ENCODE data around the gene C2CD4A. TPM values are rescaled to one million over a fixed set of nuclear protein-coding genes. Genes with fewer than 3 reads are reported as not detected.
"Not testable (repeated sequence)": the region's sequence is repeated elsewhere in the genome, so short reads cannot be mapped to it uniquely, and the experiment has no call there.

C2CD4A gene, protein sequence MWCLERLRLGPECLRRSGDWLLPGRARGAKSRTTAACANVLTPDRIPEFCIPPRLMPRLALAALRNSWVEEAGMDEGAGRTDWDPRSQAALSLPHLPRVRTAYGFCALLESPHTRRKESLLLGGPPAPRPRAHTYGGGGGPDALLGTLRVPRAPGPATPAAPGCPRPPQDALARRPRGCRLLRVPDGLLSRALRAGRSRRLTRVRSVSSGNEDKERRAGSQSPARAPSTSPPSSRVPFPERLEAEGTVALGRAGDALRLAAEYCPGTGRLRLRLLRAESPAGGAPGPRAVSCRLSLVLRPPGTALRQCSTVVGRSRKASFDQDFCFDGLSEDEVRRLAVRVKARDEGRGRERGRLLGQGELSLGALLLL
- not detected in 2 replicates for total RNA-seq

DNA sequence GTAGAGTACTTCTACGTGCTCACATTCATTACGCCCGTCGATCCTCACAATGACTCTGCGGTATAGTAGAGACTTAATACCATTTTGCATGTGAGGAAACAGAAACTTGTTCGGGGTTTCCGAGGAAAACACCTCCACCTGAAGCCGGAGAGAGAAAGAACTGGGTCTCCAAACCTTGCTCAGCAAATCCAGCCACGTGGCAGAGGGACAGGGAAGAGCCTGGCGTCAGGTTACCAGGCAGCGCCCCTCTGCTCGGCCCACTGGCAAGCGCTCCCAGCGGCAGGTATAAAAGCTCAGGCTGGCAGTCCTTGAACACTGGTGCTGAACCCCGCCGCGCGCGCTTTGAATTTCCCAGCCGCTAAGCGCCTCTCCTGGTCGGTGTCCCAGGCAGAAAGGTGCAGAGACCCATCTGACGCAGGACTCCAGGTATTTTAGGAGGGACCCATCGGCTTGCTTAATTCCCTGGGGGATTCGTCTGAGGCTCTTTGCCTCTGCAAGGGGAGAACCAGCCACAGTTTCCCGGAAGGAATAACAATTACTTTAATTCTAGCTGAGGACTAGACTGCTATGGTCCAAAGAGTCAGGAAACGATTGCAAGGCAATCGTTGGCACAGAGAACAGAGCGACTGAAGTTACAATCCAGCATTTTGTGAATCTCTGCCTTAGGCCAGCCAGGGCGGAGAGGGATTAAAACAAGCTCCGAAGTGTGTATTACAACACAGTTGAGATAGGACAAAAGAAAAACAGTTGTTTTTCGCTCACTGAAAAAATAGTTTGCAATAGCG, at the start of gene C2CD4A:
C2CD4A (plus strand) TSS at position 315 of the 785 bp plus-strand sequence. CDS start 637 bp downstream, outside the sequence.
- intact Hi-C loops (cut with micrococcal nuclease): loop anchor here (1.0 kb wide), 1 partner anchor 8 kb away; no protein-coding TSS in a partner anchor

DNA sequence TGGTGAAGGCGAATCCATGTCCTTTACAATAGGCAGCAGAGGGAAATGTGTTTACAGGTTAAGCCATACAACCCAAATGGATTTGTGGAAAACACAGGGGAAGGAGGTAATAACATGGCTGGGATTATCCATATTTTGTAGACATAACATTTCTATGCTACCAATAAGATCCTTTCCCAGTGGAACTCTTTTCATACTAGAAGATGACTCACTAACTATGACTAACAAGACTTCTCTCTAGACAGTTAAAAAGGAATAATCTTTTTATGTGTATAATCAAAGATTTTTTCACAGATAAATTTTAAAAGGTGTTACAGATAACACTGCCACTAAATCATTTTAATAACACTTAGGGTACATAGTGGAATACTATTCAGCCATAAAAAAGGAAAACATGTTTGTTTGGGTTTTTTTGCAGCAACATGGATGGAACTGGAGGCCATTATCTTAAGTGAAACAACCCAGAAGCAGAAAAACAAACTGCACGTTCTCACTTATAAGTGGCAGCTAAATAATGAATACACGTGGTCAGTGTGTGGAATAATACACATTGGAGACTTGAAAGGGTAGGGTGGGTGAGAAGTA, 46.1 kb upstream of the C2CD4A start:
- intact Hi-C loops (cut with micrococcal nuclease): no loop called here

DNA sequence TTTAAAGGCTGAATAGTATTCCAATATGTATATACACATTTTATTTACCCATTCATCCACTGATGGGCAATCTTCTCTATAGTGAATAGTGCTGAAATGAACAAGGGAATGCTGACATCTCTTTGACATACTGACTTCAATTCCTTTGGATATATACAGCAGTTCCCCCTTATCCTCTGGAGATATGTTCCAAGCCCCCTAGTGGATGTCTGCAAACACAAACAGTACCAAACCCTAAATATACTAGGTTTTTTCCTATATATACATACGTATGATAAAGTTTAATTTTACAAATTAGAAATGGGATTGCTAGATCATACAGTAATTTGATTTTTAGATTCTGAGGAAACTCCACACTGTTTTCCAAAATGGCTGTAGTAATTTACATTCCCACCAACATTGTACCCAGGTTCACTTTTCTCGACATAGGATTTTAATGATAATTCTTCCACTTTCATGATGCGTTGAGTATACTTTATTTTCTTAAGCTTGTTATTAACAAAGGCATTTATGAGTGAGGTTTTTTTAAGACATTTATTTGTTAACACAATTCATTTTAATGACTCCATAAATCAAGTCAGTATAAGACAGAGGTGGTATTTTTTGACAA, 44.7 kb upstream of the C2CD4A start:
- intact Hi-C loops (cut with micrococcal nuclease): no loop called here

DNA sequence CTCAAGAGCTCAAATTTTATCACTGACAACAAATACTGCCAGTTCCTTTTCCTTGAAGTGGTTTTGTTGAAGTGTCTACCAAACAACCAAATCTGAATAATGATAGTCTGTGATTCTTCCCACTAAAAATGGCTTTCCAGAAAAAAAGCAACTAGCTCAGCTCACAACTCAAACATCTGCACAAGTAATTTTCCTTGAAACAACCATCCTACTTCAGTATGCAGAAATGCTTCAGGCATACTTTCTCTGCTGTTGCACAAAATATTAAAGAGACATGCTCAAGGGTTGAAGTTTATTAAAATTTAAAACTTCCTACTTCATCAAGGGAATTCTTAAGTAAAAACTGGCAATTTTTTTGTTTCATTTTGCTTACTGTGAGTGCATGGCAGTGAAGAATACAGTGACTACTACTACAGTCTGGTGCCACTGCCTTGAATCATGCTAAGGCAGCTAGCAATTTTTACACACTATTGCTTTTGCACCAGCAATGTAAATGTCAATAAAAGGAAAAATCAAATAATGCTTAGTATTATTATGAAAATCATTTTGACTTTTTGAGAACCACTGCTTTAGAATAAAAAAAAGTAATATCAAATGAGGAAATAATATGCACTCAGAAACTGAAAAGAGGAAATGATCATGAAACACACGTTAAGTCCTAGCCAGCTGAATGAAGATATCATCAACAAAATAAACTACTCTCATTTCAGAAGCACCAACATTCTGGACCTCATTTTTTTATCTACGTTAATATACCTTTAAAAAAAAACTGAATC, 40.1 kb upstream of the C2CD4A start:
- intact Hi-C loops (cut with micrococcal nuclease): no loop called here

DNA sequence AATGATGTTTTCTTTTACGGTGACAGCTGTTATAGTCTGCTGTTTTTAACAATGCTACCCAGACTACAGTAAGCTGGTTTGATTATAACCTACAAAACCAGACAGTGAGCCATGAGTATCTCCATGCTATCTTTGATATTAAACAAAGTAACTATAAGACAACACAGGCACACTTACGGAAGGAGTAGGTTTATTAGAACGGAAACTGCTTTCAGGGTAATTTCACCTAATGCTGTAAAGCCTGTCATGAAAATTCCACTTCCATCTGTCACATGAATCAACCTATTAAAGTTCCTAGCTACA, 39.6 kb upstream of the C2CD4A start:
- intact Hi-C loops (cut with micrococcal nuclease): no loop called here

DNA sequence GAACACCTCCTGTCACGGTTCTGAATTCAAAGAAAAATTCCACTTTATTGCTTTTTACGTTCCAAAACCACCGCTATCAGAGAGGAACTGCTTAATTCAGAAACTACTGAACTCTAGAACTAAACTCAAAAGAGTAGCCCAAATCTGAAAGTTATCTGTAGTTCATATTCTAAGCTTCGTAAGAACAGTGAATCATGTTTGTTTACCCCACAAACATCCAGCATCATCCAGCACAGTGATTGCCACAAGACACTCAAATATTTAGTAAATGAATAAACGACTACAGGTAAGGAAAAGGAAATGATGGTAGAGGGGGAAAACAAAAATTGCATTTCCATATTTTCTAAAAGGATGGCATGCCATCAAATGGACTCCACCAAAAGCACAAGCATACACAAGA, 38.9 kb upstream of the C2CD4A start:
- intact Hi-C loops (cut with micrococcal nuclease): no loop called here

DNA sequence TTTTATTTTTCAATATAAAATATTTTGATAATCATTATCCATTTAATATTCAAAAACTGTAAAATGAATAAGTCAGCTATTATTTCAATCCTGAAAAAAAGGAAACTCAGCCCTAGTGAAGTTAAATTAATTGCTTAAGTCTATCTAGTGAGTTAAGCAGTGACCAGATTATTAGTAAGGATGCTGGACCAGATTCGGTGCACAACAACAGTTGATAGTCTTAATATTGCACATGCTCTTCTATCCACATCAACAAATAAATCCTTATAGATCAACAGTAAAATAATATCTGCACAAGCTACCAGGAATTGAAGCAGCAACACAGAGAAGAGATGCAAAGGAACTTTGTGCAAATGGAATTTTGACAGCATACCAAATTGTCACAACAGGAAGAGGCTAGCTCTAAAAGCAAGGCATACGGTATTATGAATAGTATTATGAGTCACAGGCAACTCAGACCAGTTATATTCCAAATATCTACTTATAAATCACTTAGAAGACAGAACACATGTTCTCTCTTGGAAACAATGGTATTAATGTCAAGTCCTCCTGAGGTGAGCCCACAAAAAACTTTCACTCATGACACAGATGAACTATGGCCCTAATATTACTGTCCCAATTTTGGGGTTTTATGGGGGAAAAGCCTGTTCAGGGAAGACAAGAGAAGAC, 31.4 kb upstream of the C2CD4A start:
- intact Hi-C loops (cut with micrococcal nuclease): no loop called here

DNA sequence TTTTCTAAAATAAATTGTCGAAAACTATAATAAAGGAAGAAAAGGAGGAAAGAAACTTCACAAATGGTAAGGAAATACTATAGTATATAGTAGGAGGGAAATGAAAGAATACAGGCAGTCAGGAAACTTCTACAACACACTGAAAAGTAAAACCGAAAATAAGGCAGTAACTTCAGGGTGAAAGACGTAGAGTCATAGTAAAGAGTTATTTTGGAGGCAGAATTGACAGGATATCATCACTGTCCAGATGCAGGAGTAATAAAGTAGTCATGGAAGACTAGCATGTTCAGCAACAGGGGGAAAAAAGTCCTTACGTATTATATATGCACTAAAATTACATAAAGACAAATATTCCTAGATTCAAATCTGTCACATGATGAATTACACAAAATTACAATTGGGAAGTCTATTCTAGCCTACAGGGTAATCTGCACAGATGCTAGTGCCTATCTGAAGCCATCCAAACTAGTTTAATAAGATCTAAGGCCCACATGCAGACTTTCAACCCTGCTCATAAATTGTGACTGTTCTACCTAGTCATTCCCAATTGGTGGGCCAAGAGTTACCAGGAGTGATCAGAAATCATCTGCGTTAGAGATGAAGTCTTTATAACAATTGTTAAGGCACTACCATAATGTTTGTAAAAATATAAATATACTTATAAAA, 20.6 kb upstream of the C2CD4A start:
- intact Hi-C loops (cut with micrococcal nuclease): loop anchor here (1.0 kb wide), 1 partner anchor 13 kb away; no protein-coding TSS in a partner anchor

DNA sequence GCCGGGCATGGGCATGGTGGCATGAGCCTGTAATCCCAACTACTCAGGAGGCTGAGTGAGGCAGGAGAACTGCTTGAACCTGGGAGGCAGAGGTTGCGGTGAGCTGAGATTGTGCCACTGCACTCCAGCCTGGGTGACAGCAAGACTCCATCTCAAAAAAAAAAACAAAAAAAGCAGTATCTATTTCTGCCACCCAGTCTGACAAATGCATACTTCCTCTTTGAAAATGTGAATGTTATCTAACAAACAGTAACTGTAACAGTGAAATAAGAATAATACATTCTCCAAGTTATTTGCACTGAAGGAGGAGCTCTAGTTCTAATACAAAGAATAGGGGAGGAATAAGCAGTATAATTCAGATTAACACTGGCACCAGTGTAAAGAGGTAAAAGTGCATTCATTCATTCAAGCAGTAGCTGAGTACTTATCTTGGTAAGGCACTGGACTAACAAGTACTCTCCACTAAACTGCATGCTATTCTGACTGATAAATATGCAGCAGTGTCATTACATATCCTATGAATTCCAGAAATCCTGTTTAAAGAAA, 19.4 kb upstream of the C2CD4A start:
- intact Hi-C loops (cut with micrococcal nuclease): no loop called here

DNA sequence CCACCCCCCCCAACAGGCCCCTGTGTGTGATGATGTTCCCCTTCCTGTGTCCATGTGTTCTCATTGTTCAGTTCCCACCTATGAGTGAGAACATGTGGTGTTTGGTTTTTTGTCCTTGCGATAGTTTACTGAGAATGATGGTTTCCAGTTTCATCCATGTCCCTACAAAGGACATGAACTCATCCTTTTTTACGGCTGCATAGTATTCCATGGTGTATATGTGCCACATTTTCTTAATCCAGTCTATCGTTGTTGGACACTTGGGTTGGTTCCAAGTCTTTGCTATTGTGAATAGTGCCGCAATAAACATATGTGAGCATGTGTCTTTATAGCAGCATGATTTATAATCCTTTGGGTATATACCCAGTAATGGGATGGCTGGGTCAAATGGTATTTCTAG, 18.5 kb upstream of the C2CD4A start:
- intact Hi-C loops (cut with micrococcal nuclease): not testable (repeated sequence)

DNA sequence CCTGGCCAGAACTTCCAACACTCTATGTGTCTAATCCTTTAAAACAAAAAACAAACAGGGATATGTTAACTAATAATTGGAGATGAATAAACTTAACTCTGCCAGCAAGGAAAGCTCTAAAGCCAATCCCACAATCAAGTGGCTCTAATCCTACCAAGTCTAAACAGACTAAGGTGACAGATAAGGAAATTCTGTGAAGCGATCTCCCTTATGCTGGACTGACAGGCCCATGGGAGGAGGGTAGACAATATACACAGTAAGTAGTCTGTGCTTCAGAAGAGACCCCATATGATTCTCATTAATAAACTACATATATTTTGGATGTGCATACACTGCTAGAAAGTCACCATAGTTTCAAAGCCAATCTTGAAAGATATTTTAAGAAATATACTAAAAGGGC, 16.7 kb upstream of the C2CD4A start:
- intact Hi-C loops (cut with micrococcal nuclease): no loop called here

DNA sequence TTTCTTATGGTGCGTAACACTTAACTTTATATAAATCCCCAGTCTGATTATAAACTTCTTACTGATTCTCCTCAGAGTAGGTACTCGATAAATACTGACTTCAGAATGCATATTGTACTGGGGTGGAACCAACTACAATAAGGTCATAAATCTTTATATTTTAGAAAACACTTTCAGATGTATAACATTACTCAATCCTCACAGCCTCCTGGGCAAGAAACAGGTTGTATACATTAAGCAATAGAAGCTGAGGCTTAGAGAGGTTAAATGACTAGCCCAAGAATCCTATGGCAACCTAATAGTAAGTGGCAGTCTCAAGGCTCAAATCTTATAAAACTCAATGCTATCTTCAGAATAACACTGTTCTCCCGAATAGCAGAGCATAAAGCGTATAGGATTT, 15.6 kb upstream of the C2CD4A start:
- intact Hi-C loops (cut with micrococcal nuclease): no loop called here

DNA sequence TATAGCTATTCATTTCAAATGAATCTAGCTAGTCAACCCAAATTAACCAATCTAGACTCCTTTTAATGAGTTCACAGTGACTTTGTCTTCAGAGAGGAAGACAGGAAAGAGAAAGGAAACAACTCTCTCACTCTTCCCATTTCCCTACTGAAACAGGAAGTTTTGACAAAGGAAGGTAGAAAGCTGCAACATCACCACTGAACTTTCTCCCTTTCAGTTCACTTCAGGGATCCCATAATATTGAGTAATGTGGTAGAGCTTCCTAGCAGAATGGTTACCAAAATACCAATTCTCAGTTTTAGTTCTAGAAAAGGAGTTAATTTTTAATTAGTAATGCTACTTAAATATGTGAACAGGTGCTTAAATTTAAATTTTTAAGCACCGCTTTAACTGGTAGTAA, 14.1 kb upstream of the C2CD4A start:
- intact Hi-C loops (cut with micrococcal nuclease): no loop called here

DNA sequence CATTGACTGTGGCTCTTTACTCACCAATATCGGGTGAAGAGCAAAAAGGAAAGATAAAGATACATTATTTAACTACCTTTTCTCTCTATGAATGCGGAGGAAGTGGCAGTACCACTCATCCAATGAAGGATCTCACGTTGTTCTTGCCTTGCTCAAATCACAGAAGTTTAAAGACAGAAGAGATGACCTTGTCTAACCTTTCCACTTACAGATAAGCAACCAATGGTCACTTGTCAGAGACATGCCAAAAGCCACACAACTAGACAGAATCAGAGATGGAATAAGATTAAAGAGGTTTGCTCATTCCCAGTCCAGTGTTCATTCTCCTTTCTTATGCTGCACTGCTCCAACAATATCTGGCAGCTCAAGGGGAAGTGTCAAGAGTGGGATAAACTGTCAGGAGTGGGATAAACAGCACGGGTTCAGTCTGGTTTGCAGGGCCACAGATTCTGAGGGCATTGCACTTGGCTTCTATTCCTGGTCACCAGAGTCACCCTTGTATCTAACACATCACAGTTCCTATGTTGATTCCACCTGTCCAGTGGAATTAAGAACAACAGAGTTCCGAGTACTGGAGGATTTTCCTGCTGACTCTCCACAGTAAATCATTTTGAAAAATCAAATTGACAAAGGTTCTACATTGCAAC, 13.2 kb upstream of the C2CD4A start:
- intact Hi-C loops (cut with micrococcal nuclease): no loop called here

DNA sequence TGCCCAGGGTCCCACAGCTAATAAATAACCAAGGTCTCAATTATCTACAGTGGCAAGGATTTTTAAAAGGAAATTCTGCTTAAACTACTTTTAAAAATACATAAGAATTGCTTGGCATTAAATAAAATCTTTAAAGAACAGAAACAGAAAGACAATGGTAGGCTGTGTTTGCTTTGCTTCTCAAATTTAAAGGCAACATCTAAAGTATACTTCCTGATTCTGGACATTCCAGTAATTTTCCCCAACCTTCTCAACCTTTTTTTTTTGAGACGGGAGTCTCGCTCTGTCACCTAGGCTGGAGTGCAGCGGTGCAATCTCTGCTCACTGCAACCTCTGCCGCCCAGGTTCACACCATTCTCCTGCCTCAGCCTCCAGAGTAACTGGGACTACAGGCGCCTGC, 11.8 kb upstream of the C2CD4A start:
- intact Hi-C loops (cut with micrococcal nuclease): loop anchor here (5.0 kb wide), 1 partner anchor 83 kb away; no protein-coding TSS in a partner anchor

DNA sequence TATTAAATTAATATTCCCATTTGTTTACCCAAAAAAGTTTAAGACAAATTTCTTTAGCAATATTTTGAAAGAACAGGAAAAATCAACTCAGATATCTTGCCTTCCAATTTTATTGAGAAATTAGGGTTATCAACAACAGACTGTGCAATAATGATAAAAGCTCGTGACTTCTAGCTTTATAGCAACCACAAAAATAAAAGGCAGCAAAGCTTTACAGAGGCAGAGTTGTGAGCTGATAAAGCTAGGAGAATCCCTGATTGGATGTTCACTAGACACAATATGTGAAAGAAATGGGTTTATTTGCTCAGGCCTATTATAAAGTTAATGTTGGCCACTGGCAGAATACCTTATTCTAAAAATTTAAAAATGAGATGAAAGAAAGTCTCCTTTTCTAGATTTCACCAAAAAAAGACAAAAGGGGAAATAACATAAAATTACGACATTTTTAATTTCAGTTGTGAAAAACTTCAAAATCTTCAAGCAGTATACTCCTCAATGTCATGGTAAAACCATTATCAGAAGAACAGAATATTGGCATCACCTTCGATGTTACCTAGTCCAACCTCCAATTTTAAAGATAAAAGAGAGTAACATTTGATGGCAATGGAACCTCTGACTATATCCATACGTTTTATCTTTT, 9.3 kb upstream of the C2CD4A start:
- intact Hi-C loops (cut with micrococcal nuclease): loop anchor here (5.0 kb wide), 1 partner anchor 85 kb away; no protein-coding TSS in a partner anchor

DNA sequence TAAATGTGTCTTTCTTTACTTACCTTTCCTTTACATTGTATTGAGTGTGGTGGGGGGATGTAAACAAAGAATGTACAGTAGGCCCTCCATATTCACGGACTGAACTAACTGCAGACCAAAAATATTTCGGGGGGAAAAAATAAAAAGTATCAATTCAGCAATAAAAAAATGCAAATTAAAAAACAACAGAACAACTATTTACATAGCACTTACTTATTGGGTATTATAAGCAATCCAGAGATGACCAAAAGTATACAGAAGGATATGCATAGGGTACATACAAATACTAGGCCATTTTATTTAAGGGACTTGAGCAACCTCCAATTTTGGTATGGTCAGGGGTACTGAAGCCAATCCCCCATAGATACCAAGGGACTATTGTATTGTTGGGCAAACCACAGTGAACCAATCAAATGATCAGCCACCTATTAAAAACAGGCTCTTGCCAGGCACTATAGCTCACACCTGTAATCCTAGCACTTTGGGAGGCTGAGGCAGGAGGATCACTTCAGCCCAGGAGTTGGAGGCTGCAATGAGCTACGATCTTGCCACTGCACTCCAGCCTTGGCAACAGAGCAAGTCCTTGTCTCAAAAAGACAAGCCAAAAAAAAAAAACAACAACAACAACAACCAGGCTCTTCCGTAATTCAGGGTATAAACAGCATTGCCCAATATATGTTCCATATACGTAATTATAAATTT, 8.3 kb upstream of the C2CD4A start:
- intact Hi-C loops (cut with micrococcal nuclease): loop anchor here (1.0 to 5.0 kb wide), 5 partner anchors 9 to 1580 kb away; partner anchors contain the start of gene ICE2
